ENCODE measurements around the gene CCDC9B. TPM values are rescaled to one million over a fixed set of nuclear protein-coding genes. Genes with fewer than 3 reads are reported as not detected.

Gene CCDC9B
- 0.91 and 2.1 TPM in 2 replicates for total RNA-seq

GRCh38 chr15:40340740-40341400, at the start of gene CCDC9B:
TSS of gene CCDC9B (minus strand) at chr15:40340939. CDS start at chr15:40340819, 120 bp downstream.
- TF ChIP-seq CTCF (IDR thresholded peaks at IDR 0.05) = no peak
- H3K27me3 Mint-ChIP-seq = no peaks in the 10 kb centered on the region
- POLR2A ChIA-PET = no interaction called here
- intact Hi-C loops (cut with micrococcal nuclease) = no loop called here
- ATAC-seq (ENCODE audit: low read depth) = no peak
- CTCF ChIA-PET = interaction anchor here (0.8 to 13.8 kb wide), 8 partner anchors 10 to 124 kb away, joined by 3 to 310 read pairs (median 6); partner anchors contain the start of genes INAFM2, PHGR1 and PLCB2
- H3K27ac Mint-ChIP-seq = no peak within 1 kb of the TSS
- H3K9me3 Mint-ChIP-seq = no peaks in the 10 kb centered on the region
- no peaks in the 10 kb centered on the region for H3K36me3 Mint-ChIP-seq (ENCODE audit: low read depth)
- DNase-seq = no peak
- no peak within 1 kb of the TSS for H3K4me3 Mint-ChIP-seq
- H3K4me1 Mint-ChIP-seq = peaks cover 10% of the 10 kb centered on the region

- Mint-ChIP-seq H3K4me1 (no peaks in the 10 kb centered on the region), H3K4me3 (no peak overlapping the region), H3K36me3 (ENCODE audit: low read depth) (peaks cover 59% of the 10 kb centered on the region), H3K27me3 (no peaks in the 10 kb centered on the region), H3K9me3 (no peaks in the 10 kb centered on the region), H3K27ac (no peak overlapping the region)
- intact Hi-C loops (cut with micrococcal nuclease) = no loop called here
- no peak for DNase-seq
- no peak for TF ChIP-seq CTCF (IDR thresholded peaks at IDR 0.05)
- ATAC-seq (ENCODE audit: low read depth) = no peak
- CTCF ChIA-PET = no interaction called here
- POLR2A ChIA-PET = interaction anchor here (0.6 kb wide), 1 partner anchor 45 kb away, joined by 3 read pairs; no protein-coding TSS in a partner anchor
Measured at GRCh38 chr15:40389824-40390595, 49.3 kb upstream of the CCDC9B start.

GRCh38 chr15:40388941-40389823, 48.4 kb upstream of the CCDC9B start:
- H3K4me3 Mint-ChIP-seq = no peak overlapping the region
- DNase-seq = no peak
- intact Hi-C loops (cut with micrococcal nuclease) = no loop called here
- H3K9me3 Mint-ChIP-seq = no peaks in the 10 kb centered on the region
- no peaks in the 10 kb centered on the region for H3K4me1 Mint-ChIP-seq
- H3K27ac Mint-ChIP-seq = no peak overlapping the region
- ChIA-PET CTCF (no interaction called here), POLR2A (no interaction called here)
- TF ChIP-seq CTCF (IDR thresholded peaks at IDR 0.05) = no peak
- H3K27me3 Mint-ChIP-seq = no peaks in the 10 kb centered on the region
- ATAC-seq (ENCODE audit: low read depth) = no peak
- H3K36me3 Mint-ChIP-seq (ENCODE audit: low read depth) = peaks cover 59% of the 10 kb centered on the region

GRCh38 chr15:40386480-40386879, 45.7 kb upstream of the CCDC9B start:
- Mint-ChIP-seq H3K36me3 (ENCODE audit: low read depth) (peaks cover 40% of the 10 kb centered on the region), H3K27ac (no peak overlapping the region), H3K9me3 (no peaks in the 10 kb centered on the region), H3K27me3 (no peaks in the 10 kb centered on the region), H3K4me3 (no peak overlapping the region), H3K4me1 (peaks cover 12% of the 10 kb centered on the region)
- ChIA-PET POLR2A (interaction anchor here (0.5 to 1.2 kb wide), 2 partner anchors 12 to 305 kb away, joined by 3 to 4 read pairs; no protein-coding TSS in a partner anchor), CTCF (interaction anchor here (1.5 kb wide), 1 partner anchor 42 kb away, joined by 5 read pairs; no protein-coding TSS in a partner anchor)
- no peak for TF ChIP-seq CTCF (IDR thresholded peaks at IDR 0.05)
- ATAC-seq (ENCODE audit: low read depth) (no peak), DNase-seq (no peak)
- intact Hi-C loops (cut with micrococcal nuclease) = no loop called here

All from activated B cell treated with CpG ODN at 0.5 μM for 24 hours (primary cell).